ENCODE data around the gene VAMP4. TPM values are rescaled to one million over a fixed set of nuclear protein-coding genes. Genes with fewer than 3 reads are reported as not detected.
A peak's percentile ranks its signal among the peaks of the same experiment; 100 is the strongest.

Gene VAMP4
- total and polyA plus RNA-seq, 2 experiments from 2014 or later = 7.3 to 7.4 TPM

- H3K36me3 Mint-ChIP-seq (ENCODE audit: low read depth) = peaks cover 67% of the 10 kb centered on the region
- H3K4me3 ChIP-seq = no peak overlapping the region
These were observed 42.1 kb upstream of the VAMP4 start for GRCh38 chr1:171783816-171784530.

More at GRCh38 chr1:171783816-171784530, 42.1 kb upstream of the VAMP4 start:
- ATAC-seq (no peak), DNase-seq (ENCODE audit: low spot score) (no peak)
- no peak overlapping the region for H2AFZ ChIP-seq
- H3K4me3 Mint-ChIP-seq = 0 out of 3 replicates have a peak overlapping the region, but pooled peaks have one; percentile 98
- peaks cover 37% of the 10 kb centered on the region for H3K36me3 ChIP-seq (ENCODE audit: insufficient read depth)
- no peaks in the 10 kb centered on the region for H3K27me3 ChIP-seq (ENCODE audit: insufficient read depth)
- H3K9me3 Mint-ChIP-seq = no peaks in the 10 kb centered on the region
- peaks cover 30% of the 10 kb centered on the region for H4K20me1 ChIP-seq (replicated peaks; ENCODE audit: insufficient read depth)
- H3K4me2 ChIP-seq = no peak overlapping the region
- H3F3A ChIP-seq (replicated peaks; ENCODE audit: low read depth) = peaks cover 10% of the 10 kb centered on the region
- H3K27ac ChIP-seq (ENCODE audit: low read depth) = no peak overlapping the region
- peaks cover 57% of the 10 kb centered on the region for H3K79me2 ChIP-seq (replicated peaks; ENCODE audit: insufficient read depth)
- H3K4me1 ChIP-seq (ENCODE audit: insufficient read depth) = peaks cover 14% of the 10 kb centered on the region; the same call in 1 of the 2 replicates
- peaks cover 15% of the 10 kb centered on the region for H3K4me1 Mint-ChIP-seq
- no peak for TF ChIP-seq JUNB (IDR thresholded peaks at IDR 0.05; ENCODE audit: unreplicated experiment)
- no peak for TF ChIP-seq REST (IDR thresholded peaks at IDR 0.05; ENCODE audit: unreplicated experiment)
- no peak for TF ChIP-seq CTCF (conservative IDR thresholded peaks at IDR 0.05; ENCODE audit: low read depth in 2 of 2)
- no peak for TF ChIP-seq EZH2 (IDR thresholded peaks at IDR 0.05; ENCODE audit: low read depth, unreplicated experiment)
- no peak for TF ChIP-seq ZNF462 (CRISPR knock-in tag; IDR thresholded peaks at IDR 0.05)
- no peak for TF ChIP-seq ZNF114 (CRISPR knock-in tag; IDR thresholded peaks at IDR 0.05)
- no peak for TF ChIP-seq NANOG (IDR thresholded peaks at IDR 0.05; ENCODE audit: borderline replicate concordance)
- TF ChIP-seq POLR2AphosphoS5 (IDR thresholded peaks at IDR 0.05; ENCODE audit: low read depth) = no peak
- TF ChIP-seq STAT1 (IDR thresholded peaks at IDR 0.05; ENCODE audit: unreplicated experiment) = no peak
- TF ChIP-seq ETS1 (IDR thresholded peaks at IDR 0.05) = no peak
- no peak for TF ChIP-seq EZH2phosphoT487 (IDR thresholded peaks at IDR 0.05; ENCODE audit: unreplicated experiment)
- H3K9me2 ChIP-seq (ENCODE audit: insufficient read depth) = no peaks in the 10 kb centered on the region
- H3K27me3 Mint-ChIP-seq (ENCODE audit: insufficient read depth, low read depth, poor library complexity) = peaks cover 9% of the 10 kb centered on the region
- H3K27ac Mint-ChIP-seq = no peak overlapping the region

All from GM23338 (cell line).